GM18519 (cell line): Measurements from ENCODE around the gene FLRT3.

Experiments used
- ATAC-seq: cut with Tn5 transposase; IDR thresholded peaks from one replicate; pipeline ENCODE4 v1.9.1; 2021; ENCODE audit warnings: mild to moderate bottlenecking, moderate library complexity; ENCODE audit not compliant: unreplicated experiment, low FRiP score

The FLRT3 gene

GRCh38 chr20:14331646-14332045 lies 5.8 kb downstream of the FLRT3 start:
- no peak for ATAC-seq

GRCh38 chr20:14319704-14320103 lies 17.7 kb downstream of the FLRT3 start:
- ATAC-seq: no peak

- no peak for ATAC-seq
Measured at GRCh38 chr20:14313341-14314020, 23.9 kb downstream of the FLRT3 start.

DNA sequence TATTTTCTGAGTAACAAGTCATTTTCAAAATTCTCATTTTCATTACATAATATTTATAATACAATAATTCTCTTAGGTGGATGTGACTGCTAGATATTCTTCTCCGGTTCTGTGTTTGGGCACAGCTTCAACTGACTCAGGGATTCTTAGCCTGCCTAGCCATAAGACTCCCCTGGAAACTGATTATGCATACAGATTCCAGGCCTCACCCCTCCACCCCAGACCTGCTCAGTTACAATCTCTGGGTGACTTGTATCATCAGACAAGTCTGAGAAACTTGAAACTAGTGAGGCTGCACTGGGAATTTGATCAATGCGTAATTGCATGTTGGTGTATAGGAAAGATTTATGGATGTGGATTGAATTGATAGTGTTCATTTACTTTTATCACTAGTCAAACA lies 25.4 kb downstream of the FLRT3 start:
- no peak for ATAC-seq

GRCh38 chr20:14310977-14311627 lies 26.3 kb downstream of the FLRT3 start:
- no peak for ATAC-seq

- no peak for ATAC-seq
Measured at GRCh38 chr20:14307956-14308355, 29.5 kb downstream of the FLRT3 start.

GRCh38 chr20:14304472-14304871 lies 32.9 kb downstream of the FLRT3 start:
- ATAC-seq: no peak

- ATAC-seq: no peak
Measured at GRCh38 chr20:14303651-14304050, 33.8 kb downstream of the FLRT3 start.

DNA sequence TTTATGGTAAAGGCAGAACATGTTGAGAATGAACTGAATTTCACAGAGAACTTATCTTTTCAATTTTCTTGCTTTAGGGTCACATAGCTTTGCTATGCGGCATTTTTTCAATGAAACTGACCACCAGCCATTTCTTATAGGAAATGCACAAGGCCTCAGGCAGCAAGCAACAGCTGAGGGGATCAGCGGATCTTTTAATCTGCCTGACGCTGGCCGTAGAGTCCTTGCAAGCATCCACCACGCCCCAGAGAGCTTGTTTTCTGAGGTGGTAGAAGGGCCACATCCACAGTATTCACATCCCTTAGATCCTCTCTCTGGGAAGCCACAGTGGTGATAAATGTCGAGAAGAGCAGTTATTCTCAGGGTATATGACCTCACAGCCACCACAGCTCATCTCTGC lies 34.3 kb downstream of the FLRT3 start:
- no peak for ATAC-seq

DNA sequence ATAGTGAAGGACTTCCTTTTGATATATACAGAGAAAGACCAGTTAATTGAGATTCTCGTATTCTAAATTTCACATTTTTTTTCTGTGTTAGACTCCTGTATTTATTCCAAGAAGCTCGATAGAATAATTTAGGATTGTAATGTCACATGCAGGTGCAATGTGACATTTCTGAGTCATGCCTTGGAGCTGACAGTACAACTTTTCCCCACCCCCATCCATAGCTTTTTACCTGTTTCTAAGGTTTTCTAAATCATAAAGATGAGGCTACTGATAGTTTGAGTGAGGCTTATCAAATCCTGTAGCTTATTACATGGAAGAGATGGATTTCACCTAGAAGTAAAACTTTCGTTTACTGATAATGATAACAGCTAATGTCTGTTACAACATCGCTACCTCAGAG lies 37.6 kb downstream of the FLRT3 start:
- no peak for ATAC-seq

DNA sequence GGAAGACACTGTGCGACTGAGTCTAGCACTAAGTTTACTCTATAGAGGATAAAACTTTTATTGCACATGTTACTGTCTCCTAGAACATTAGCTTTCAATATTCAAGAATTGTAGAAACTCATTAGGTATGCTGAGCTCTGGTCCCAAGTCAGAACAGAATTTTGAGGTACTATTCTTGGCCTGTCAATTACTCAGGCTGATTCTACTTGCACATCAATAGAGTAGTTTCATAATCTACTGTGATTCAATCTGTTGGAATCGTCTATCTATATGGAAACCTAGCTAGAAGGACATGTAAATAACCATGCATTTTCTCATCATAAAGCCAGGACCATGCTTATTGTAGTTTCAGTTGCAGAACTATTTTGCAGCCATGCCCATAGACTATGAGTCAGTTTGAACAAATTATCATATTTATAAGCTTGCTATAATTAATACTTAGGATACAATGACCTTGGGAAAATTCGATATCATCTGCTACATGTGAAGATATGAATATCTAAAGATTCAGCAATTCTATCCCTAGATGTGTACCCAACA lies 41.6 kb downstream of the FLRT3 start:
- no peak for ATAC-seq

- ATAC-seq: no peak
Measured at GRCh38 chr20:14295238-14295637, 42.2 kb downstream of the FLRT3 start.

DNA sequence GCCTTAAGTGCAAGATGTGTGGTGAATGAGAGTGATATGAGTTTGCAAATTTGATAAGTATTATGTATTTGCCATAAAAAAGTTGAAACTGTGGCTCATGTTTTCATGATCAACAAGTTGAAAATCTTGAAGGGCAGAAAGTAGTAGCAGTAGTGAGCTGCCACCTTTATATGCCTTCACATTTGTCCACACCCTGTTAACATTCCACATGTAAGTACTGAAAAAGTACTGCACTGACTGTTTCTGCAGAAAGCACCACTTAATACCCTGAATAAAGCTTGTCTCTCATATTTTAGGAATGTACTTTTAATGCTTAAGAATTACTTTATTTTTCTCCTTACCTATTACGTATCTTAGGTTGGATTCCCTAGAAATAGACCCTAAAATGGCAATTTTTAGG lies 45.9 kb downstream of the FLRT3 start:
- no peak for ATAC-seq

GRCh38 chr20:14288341-14289330 lies 48.8 kb downstream of the FLRT3 start:
- ATAC-seq: no peak

DNA sequence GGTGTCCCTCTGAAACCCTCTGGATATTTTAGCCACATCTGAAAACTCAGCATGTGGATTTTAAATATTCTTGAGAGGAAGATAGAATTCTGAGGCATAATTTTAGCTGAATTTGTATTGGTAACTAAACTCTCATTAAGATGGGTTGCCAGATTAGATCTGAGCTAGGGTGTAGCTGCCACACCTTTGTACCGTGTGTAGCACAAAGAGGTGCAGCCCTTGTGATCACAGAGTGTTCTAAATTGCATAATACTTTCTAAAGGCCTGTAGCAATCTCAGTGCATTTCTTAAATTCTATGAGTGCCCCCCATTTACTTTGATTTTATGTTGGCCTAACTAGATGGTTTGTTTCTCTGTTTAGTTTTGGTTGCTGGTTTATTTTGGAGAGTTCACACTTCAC lies 53.0 kb downstream of the FLRT3 start:
- no peak for ATAC-seq

DNA sequence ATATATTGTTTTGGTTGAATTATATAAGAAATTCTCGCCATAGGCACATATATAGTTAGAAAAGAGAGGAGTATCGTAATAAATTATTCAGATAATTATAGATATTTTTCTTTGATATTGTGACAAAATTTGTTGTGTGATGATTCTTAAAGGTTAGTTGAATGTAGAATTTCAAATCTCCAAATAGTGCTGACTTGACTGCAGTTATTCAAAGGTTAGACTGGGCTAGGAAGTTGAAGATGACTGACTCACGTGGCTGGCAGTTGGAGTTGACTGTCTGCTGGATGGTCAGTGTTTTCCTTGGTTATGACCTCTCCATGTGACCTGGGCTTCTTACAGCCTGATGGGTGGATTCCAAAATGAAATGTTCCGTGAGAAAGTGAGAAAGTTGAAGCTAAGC lies 55.3 kb downstream of the FLRT3 start:
- no peak for ATAC-seq
